ENCODE measurements around the gene DPH7.
"Not testable (repeated sequence)": the region's sequence is repeated elsewhere in the genome, so short reads cannot be mapped to it uniquely, and the experiment has no call there.

The DPH7 gene

GRCh38 chr9:137544176-137544760 lies 34.5 kb downstream of the DPH7 start:
- no peak for DNase-seq

GRCh38 chr9:137543237-137543963 lies 35.3 kb downstream of the DPH7 start:
- no peak for DNase-seq

GRCh38 chr9:137542486-137542885 lies 36.2 kb downstream of the DPH7 start:
- DNase-seq, result no peak

- DNase-seq, result no peak
Observed at GRCh38 chr9:137540536-137540935, 38.2 kb downstream of the DPH7 start.

- DNase-seq, result no peak
Observed at GRCh38 chr9:137538058-137538457, 40.7 kb downstream of the DPH7 start.

- DNase-seq, result peak; percentile 13
Observed at GRCh38 chr9:137536594-137537131, 42.1 kb downstream of the DPH7 start.

- no peak for DNase-seq
Observed at GRCh38 chr9:137535120-137535428, 43.7 kb downstream of the DPH7 start.

GRCh38 chr9:137534256-137535119 lies 44.2 kb downstream of the DPH7 start:
- peak; percentile 28 for DNase-seq

- not testable (repeated sequence) for DNase-seq
Observed at GRCh38 chr9:137532891-137533468, 45.7 kb downstream of the DPH7 start.

GRCh38 chr9:137531099-137531765 lies 47.5 kb downstream of the DPH7 start:
- no peak for DNase-seq

GRCh38 chr9:137530331-137530730 lies 48.4 kb downstream of the DPH7 start:
- no peak for DNase-seq

GRCh38 chr9:137524981-137525317 lies 53.8 kb downstream of the DPH7 start:
- DNase-seq, result no peak

GRCh38 chr9:137524161-137524980 lies 54.4 kb downstream of the DPH7 start:
- DNase-seq, result no peak

GRCh38 chr9:137522746-137523455 lies 55.8 kb downstream of the DPH7 start:
- no peak for DNase-seq

GRCh38 chr9:137521405-137521985 lies 57.2 kb downstream of the DPH7 start:
- no peak for DNase-seq

- DNase-seq, result no peak
Observed at GRCh38 chr9:137520614-137521404, 57.9 kb downstream of the DPH7 start.

GRCh38 chr9:137519553-137519952 lies 59.2 kb downstream of the DPH7 start:
- DNase-seq, result no peak

GRCh38 chr9:137518661-137519459 lies 59.9 kb downstream of the DPH7 start:
- DNase-seq, result not testable (repeated sequence)

All from activated CD4-positive, alpha-beta T cell treated with anti-CD3 and anti-CD28 coated beads for 48 hours (primary cell).